IPS-20b (cell line): ENCODE measurements around the gene LMCD1.

Experiments used
- H3K27ac ChIP-seq: one replicate; pipeline ENCODE4 v1.5.1; 2013; ENCODE audit warnings: low read length
- H3K27me3 ChIP-seq: 2 replicates; pipeline ENCODE4 v1.6.1; 2013; ENCODE audit warnings: mild to moderate bottlenecking, low read length, inconsistent platforms; ENCODE audit not compliant: insufficient read depth
- H3K36me3 ChIP-seq: 2 replicates; pipeline ENCODE4 v1.6.1; 2013; ENCODE audit warnings: low read depth, mild to moderate bottlenecking, inconsistent platforms, low read length, moderate library complexity; ENCODE audit not compliant: insufficient read depth
- H3K4me1 ChIP-seq: 2 replicates; pipeline ENCODE4 v1.6.1; 2013; ENCODE audit warnings: mild to moderate bottlenecking, control low read depth, inconsistent platforms, low read length, moderate library complexity; ENCODE audit not compliant: insufficient read depth
- H3K4me3 ChIP-seq: 2 replicates; pipeline ENCODE4 v1.5.1; 2013; ENCODE audit warnings: mild to moderate bottlenecking, low read length, inconsistent platforms
- H3K9ac ChIP-seq: 2 replicates; pipeline ENCODE4 v1.6.1; 2013; ENCODE audit warnings: low read depth, mild to moderate bottlenecking, inconsistent platforms, low read length, moderate library complexity
- H3K9me3 ChIP-seq: 2 replicates; pipeline ENCODE4 v1.6.1; 2013; ENCODE audit warnings: mild to moderate bottlenecking, low read depth, low read length, inconsistent platforms; ENCODE audit not compliant: insufficient read depth

The LMCD1 gene

GRCh38 chr3:8556473-8556869 is 54.8 kb downstream of the LMCD1 start:
- peaks cover 21% of the 10 kb centered on the region for H3K36me3 ChIP-seq
- no peak overlapping the region for H3K27ac ChIP-seq
- H3K9me3 ChIP-seq, result no peaks in the 10 kb centered on the region
- no peak overlapping the region for H3K4me3 ChIP-seq
- no peaks in the 10 kb centered on the region for H3K27me3 ChIP-seq
- peaks cover 8% of the 10 kb centered on the region for H3K4me1 ChIP-seq
- H3K9ac ChIP-seq, result no peak overlapping the region

- Histone ChIP-seq H3K27me3 (no peaks in the 10 kb centered on the region), H3K9ac (no peak overlapping the region), H3K36me3 (peaks cover 13% of the 10 kb centered on the region), H3K27ac (no peak overlapping the region), H3K9me3 (no peaks in the 10 kb centered on the region), H3K4me1 (peaks cover 8% of the 10 kb centered on the region), H3K4me3 (no peak overlapping the region)
Observed at GRCh38 chr3:8557298-8557697, 55.7 kb downstream of the LMCD1 start.

- H3K4me3 ChIP-seq, result no peak overlapping the region
- H3K27me3 ChIP-seq, result no peaks in the 10 kb centered on the region
- H3K4me1 ChIP-seq, result peaks cover 8% of the 10 kb centered on the region
- H3K27ac ChIP-seq, result no peak overlapping the region
- peaks cover 12% of the 10 kb centered on the region; the same call in 1 of the 2 replicates for H3K36me3 ChIP-seq
- no peak overlapping the region for H3K9ac ChIP-seq
- H3K9me3 ChIP-seq, result no peaks in the 10 kb centered on the region
Observed at GRCh38 chr3:8558645-8559044, 57.0 kb downstream of the LMCD1 start.

GRCh38 chr3:8559351-8559750 is 57.7 kb downstream of the LMCD1 start:
- Histone ChIP-seq H3K27me3 (no peaks in the 10 kb centered on the region), H3K36me3 (peaks cover 12% of the 10 kb centered on the region; the same call in 1 of the 2 replicates), H3K27ac (no peak overlapping the region), H3K9ac (no peak overlapping the region), H3K4me3 (no peak overlapping the region), H3K4me1 (peaks cover 8% of the 10 kb centered on the region), H3K9me3 (no peaks in the 10 kb centered on the region)

- no peak overlapping the region for H3K27ac ChIP-seq
- no peaks in the 10 kb centered on the region for H3K27me3 ChIP-seq
- H3K36me3 ChIP-seq, result peaks cover 12% of the 10 kb centered on the region; the same call in 1 of the 2 replicates
- no peaks in the 10 kb centered on the region for H3K9me3 ChIP-seq
- H3K4me3 ChIP-seq, result no peak overlapping the region
- H3K4me1 ChIP-seq, result peaks cover 3% of the 10 kb centered on the region; the same call in 1 of the 2 replicates
- no peak overlapping the region for H3K9ac ChIP-seq
Observed at GRCh38 chr3:8560366-8561007, 58.9 kb downstream of the LMCD1 start.

- Histone ChIP-seq H3K4me1 (no peaks in the 10 kb centered on the region), H3K36me3 (peaks cover 15% of the 10 kb centered on the region; the same call in 1 of the 2 replicates), H3K27ac (no peak overlapping the region), H3K9me3 (no peaks in the 10 kb centered on the region), H3K9ac (no peak overlapping the region), H3K4me3 (no peak overlapping the region), H3K27me3 (no peaks in the 10 kb centered on the region)
Observed at GRCh38 chr3:8561370-8561769, 59.7 kb downstream of the LMCD1 start.

- Histone ChIP-seq H3K4me1 (no peaks in the 10 kb centered on the region), H3K27me3 (no peaks in the 10 kb centered on the region), H3K9me3 (no peaks in the 10 kb centered on the region), H3K27ac (no peak overlapping the region), H3K9ac (no peak overlapping the region), H3K4me3 (no peak overlapping the region), H3K36me3 (peaks cover 19% of the 10 kb centered on the region)
Observed at GRCh38 chr3:8562081-8562595, 60.5 kb downstream of the LMCD1 start.

- Histone ChIP-seq H3K27me3 (no peaks in the 10 kb centered on the region), H3K36me3 (peaks cover 19% of the 10 kb centered on the region), H3K27ac (no peak overlapping the region), H3K9ac (no peak overlapping the region), H3K4me1 (no peaks in the 10 kb centered on the region), H3K4me3 (no peak overlapping the region), H3K9me3 (no peaks in the 10 kb centered on the region)
Observed at GRCh38 chr3:8563146-8563545, 61.5 kb downstream of the LMCD1 start.

GRCh38 chr3:8563597-8563996 is 62.0 kb downstream of the LMCD1 start:
- Histone ChIP-seq H3K9ac (no peak overlapping the region), H3K27me3 (no peaks in the 10 kb centered on the region), H3K4me3 (no peak overlapping the region), H3K4me1 (no peaks in the 10 kb centered on the region), H3K36me3 (peaks cover 21% of the 10 kb centered on the region), H3K9me3 (no peaks in the 10 kb centered on the region), H3K27ac (no peak overlapping the region)

GRCh38 chr3:8565376-8565775 is 63.8 kb downstream of the LMCD1 start:
- Histone ChIP-seq H3K27me3 (no peaks in the 10 kb centered on the region), H3K9ac (no peak overlapping the region), H3K4me3 (no peak overlapping the region), H3K36me3 (peaks cover 32% of the 10 kb centered on the region), H3K4me1 (no peaks in the 10 kb centered on the region), H3K27ac (no peak overlapping the region), H3K9me3 (no peaks in the 10 kb centered on the region)

GRCh38 chr3:8567784-8568575 is 66.4 kb downstream of the LMCD1 start:
- Histone ChIP-seq H3K4me1 (no peaks in the 10 kb centered on the region), H3K27ac (no peak overlapping the region), H3K4me3 (no peak overlapping the region), H3K27me3 (no peaks in the 10 kb centered on the region), H3K9ac (no peak overlapping the region), H3K36me3 (peaks cover 38% of the 10 kb centered on the region), H3K9me3 (no peaks in the 10 kb centered on the region)

- peaks cover 38% of the 10 kb centered on the region for H3K36me3 ChIP-seq
- H3K9ac ChIP-seq, result no peak overlapping the region
- H3K4me1 ChIP-seq, result no peaks in the 10 kb centered on the region
- H3K4me3 ChIP-seq, result no peak overlapping the region
- no peak overlapping the region for H3K27ac ChIP-seq
- H3K9me3 ChIP-seq, result no peaks in the 10 kb centered on the region
- H3K27me3 ChIP-seq, result no peaks in the 10 kb centered on the region
Observed at GRCh38 chr3:8571256-8571655, 69.6 kb downstream of the LMCD1 start.
